ENCODE results near the gene AOC3.
"Not testable (repeated sequence)": the region's sequence is repeated elsewhere in the genome, so short reads cannot be mapped to it uniquely, and the experiment has no call there.

The AOC3 gene

DNA sequence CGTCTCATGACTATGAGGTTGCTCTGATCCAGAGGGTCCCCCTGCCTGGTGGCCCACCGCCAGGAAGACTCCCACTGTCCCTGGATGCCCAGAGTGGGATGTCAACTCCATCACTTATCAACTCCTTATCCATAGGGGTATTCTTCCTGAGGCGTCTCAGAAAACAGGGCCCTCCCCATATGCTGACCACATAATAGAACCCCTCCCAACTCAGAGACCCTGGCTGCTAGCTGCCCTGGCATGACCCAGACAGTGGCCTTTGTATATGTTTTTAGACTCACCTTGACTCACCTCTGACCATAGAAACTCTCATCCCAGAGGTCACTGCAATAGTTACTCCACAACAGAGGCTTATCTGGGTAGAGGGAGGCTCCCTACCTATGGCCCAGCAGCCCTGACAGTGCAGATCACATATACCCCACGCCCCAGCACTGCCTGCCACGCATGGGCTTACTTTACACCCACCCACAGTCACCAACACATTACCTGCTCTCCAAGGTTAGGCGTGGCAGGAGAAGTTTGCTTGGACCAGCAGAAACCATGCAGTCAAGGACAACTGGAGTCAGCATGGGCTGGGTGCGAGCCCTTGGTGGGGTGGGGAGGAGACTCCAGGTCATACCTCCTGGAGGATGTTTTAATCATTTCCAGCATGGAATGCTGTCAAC lies 47.3 kb downstream of the AOC3 start:
- no peak for DNase-seq

DNA sequence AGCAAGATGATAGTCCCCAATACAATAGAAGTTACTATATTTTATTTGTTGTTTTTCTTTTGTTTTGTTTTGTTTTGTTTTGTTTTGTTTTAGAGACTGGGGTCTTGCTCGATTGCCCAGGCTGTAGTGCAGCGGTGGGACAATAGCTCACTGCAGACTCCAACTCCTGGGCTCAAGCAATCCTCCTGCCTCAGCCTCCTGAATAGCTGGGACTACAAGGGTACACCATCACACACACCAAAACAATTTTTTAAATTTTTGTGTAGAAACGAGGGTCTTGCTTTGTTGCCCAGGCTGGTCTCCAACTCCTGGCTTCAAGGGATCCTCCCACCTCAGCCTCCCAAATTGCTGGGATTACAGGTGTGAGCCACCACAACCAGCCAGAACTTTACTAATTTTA lies 49.0 kb downstream of the AOC3 start:
- not testable (repeated sequence) for DNase-seq

DNA sequence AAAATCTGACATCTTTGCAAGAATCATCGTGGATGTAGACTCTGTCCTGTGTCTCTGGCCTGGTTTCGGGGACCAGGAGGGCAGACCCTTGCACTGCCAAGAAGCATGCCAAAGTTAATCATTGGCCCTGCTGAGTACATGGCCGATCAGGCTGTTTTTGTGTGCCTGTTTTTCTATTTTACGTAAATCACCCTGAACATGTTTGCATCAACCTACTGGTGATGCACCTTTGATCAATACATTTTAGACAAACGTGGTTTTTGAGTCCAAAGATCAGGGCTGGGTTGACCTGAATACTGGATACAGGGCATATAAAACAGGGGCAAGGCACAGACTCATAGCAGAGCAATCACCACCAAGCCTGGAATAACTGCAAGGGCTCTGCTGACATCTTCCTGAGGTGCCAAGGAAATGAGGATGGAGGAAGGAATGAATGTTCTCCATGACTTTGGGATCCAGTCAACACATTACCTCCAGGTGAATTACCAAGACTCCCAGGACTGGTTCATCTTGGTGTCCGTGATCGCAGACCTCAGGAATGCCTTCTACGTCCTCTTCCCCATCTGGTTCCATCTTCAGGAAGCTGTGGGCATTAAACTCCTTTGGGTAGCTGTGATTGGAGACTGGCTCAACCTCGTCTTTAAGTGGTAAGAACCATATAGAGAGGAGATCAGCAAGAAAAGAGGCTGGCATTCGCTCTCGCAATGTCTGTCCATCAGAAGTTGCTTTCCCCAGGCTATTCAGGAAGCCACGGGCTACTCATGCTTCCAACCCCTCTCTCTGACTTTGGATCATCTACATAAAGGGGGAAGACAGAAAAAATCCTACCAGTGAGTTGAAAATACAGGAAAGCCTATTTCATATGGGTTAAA lies 49.7 kb downstream of the AOC3 start, which contains the start of gene G6PC1:
Gene G6PC1 (plus strand): TSS at position 340 of the 872 bp plus-strand sequence. CDS start 78 bp downstream, at position 418.
- no peak for DNase-seq

DNA sequence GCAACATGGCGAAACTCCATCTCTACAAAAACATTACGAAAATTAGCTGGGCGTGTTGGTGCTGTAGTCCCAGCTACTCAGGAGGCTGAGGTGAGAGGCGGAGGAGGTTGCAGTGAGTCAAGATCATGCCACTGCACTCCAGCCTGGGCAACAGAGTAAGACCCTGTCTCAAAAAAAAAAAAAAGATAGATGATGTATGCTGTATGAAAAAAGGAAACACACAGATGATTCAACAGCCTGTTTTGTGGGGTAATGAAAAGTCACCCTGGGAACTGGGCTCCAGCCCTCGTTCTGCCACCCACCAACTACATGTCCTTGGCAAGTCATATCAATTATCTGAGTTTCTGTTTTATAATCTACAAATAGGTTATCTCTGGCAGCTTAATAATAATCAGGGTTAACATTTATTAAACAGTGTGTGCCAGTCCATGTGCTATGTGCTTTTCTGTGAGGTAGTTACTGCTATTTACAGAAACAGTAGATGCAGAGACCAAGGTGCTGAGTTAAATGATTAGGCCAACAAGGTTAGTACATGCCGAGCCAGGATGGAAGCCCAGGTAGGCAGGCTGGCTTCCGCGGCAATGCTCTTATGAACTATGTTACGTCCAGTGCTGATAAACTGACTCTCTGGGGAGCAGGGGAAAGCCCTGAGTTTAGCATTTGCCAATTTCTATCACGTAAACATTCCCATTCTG lies 50.7 kb downstream of the AOC3 start:
- no peak for DNase-seq

DNA sequence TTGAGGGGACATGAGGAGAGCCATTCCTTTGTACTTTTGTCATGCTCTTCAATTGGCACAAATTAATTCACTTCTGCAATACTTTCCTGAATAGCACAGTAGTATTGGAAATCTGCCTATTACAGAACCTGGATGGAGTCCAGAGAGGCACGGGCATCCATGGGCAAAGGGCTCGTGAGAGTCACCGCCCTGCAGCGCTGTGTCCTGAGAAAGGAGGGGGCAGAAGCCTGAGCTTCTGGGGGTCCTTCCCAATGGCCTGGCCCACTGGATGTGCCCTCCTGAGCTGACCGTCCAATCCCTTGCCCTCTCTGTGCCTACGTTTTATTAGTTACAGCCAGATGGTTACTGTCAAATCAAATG lies 53.1 kb downstream of the AOC3 start:
- DNase-seq, result no peak

DNA sequence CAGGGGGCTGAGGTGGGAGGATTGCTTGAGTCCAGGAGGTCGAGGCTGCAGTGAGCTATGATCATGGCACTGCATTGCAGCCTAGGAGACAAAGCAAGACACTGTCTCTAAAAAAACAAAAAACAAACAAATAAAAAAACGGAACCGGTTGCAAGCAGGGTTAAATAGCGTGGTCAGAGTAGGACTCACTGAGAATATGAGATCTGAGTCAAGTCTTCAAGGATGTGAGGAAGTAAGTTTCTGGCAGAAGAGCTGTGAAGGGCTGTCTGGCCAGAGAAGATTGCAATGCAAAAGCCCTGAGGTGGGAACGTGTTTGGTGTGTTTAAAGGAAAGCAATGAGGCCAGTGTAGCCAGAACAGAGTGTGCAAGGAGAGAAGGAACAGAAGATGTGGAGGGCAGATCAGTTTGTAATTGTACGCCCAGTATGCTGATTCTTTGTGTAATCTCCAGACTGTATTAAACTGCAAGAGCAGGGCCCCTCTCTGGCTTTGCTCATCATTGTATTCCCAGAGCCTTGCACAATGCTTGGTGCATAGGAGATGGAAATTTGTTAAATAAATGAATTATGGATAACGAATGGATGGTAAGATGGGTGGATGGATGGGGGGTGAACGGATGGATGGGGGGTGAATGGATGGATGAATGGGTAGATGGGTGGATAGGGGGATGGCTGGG lies 55.9 kb downstream of the AOC3 start:
- DNase-seq, result no peak
